ENCODE data around the gene TYW1B.
"Not testable (repeated sequence)": the region's sequence is repeated elsewhere in the genome, so short reads cannot be mapped to it uniquely, and the experiment has no call there.

Gene TYW1B

GRCh38 chr7:72753781-72754180 lies 74.2 kb downstream of the TYW1B start:
- no peak for DNase-seq

- DNase-seq = not testable (repeated sequence)
These were observed 74.8 kb downstream of the TYW1B start for GRCh38 chr7:72753229-72753628.

- DNase-seq = no peak
These were observed 76.0 kb downstream of the TYW1B start for GRCh38 chr7:72751978-72752377.

- DNase-seq = no peak
These were observed 76.6 kb downstream of the TYW1B start for GRCh38 chr7:72751378-72751777.

GRCh38 chr7:72748649-72749048 lies 79.4 kb downstream of the TYW1B start:
- DNase-seq = not testable (repeated sequence)

GRCh38 chr7:72744244-72744926 lies 83.6 kb downstream of the TYW1B start:
- DNase-seq = not testable (repeated sequence)

- not testable (repeated sequence) for DNase-seq
These were observed 84.2 kb downstream of the TYW1B start for GRCh38 chr7:72743801-72744200.

GRCh38 chr7:72739716-72740115 lies 88.3 kb downstream of the TYW1B start:
- DNase-seq = not testable (repeated sequence)

- not testable (repeated sequence) for DNase-seq
These were observed 92.1 kb downstream of the TYW1B start for GRCh38 chr7:72735855-72736254.

GRCh38 chr7:72730815-72731214 lies 97.2 kb downstream of the TYW1B start:
- DNase-seq = not testable (repeated sequence)

GRCh38 chr7:72730384-72730783 lies 97.6 kb downstream of the TYW1B start:
- not testable (repeated sequence) for DNase-seq

- DNase-seq = not testable (repeated sequence)
These were observed 98.9 kb downstream of the TYW1B start for GRCh38 chr7:72729130-72729529.

GRCh38 chr7:72722694-72723093 lies 105.3 kb downstream of the TYW1B start:
- not testable (repeated sequence) for DNase-seq

- not testable (repeated sequence) for DNase-seq
These were observed 107.1 kb downstream of the TYW1B start for GRCh38 chr7:72720890-72721289.

GRCh38 chr7:72717252-72717774 lies 110.7 kb downstream of the TYW1B start:
- DNase-seq = not testable (repeated sequence)

GRCh38 chr7:72711927-72712326 lies 116.1 kb downstream of the TYW1B start:
- DNase-seq = not testable (repeated sequence)

GRCh38 chr7:72710983-72711382 lies 117.0 kb downstream of the TYW1B start:
- DNase-seq = no peak

- DNase-seq = no peak
These were observed 118.1 kb downstream of the TYW1B start for GRCh38 chr7:72709909-72710308.

GRCh38 chr7:72708371-72709050 lies 119.5 kb downstream of the TYW1B start:
- not testable (repeated sequence) for DNase-seq

- no peak for DNase-seq
These were observed 121.5 kb downstream of the TYW1B start for GRCh38 chr7:72706521-72706920.

- not testable (repeated sequence) for DNase-seq
These were observed 122.3 kb downstream of the TYW1B start for GRCh38 chr7:72705693-72706092.

GRCh38 chr7:72704894-72705293 lies 123.1 kb downstream of the TYW1B start:
- no peak for DNase-seq

GRCh38 chr7:72700548-72700947 lies 127.5 kb downstream of the TYW1B start:
- DNase-seq = not testable (repeated sequence)

GRCh38 chr7:72697066-72697465 lies 130.9 kb downstream of the TYW1B start:
- DNase-seq = not testable (repeated sequence)

Data from activated effector memory CD4-positive, alpha-beta T cell treated with Interleukin-2 at 50 U/mL for 16 hours (primary cell).